NT2/D1 (cell line): Measurements from ENCODE around the gene CXCL12.

Experiments
- SUZ12 ChIP-seq: IDR thresholded peaks from 2 replicates; pipeline ENCODE4 v1.6.1; 2011; ENCODE audit not compliant: insufficient read length, insufficient read depth; ENCODE audit errors: extremely low read depth
- YY1 ChIP-seq: IDR thresholded peaks from 2 replicates; pipeline ENCODE4 v1.6.1; 2011; ENCODE audit not compliant: insufficient read length, insufficient read depth
- ZNF274 ChIP-seq: IDR thresholded peaks from 2 replicates; pipeline ENCODE4 v1.6.1; 2011; ENCODE audit warnings: mild to moderate bottlenecking, low read depth, low read length

DNA sequence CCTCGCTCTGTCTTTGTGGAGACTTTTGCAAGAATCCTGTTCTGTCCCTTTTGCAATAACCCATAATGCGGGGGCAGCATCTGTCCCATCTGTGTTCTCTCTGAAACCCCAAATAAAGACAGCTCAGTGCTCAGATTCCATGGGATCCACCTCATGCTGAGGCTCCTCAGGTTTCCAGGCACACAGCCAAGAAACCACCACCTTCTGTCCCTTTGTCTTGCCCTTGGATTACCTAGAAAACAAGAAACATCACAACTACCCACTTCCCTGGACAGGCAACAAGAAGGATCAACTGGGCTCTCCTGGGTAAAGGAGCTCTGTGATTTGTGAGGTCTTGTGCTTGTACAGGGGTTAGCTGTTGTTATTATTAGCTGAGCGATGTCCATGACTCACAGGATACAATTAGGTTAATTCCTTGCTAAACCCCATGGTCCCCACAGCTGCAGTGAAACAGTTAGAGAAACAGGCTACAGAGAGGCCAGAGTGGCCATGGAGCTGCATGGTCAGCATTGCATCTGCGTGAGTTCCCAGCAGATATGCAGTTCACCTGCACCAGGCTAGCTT, 50.2 kb downstream of the CXCL12 start:
- TF ChIP-seq ZNF274: no peak
- no peak for TF ChIP-seq SUZ12
- TF ChIP-seq YY1: no peak
